Measurements from ENCODE around the gene TENM3.

The TENM3 gene

DNA sequence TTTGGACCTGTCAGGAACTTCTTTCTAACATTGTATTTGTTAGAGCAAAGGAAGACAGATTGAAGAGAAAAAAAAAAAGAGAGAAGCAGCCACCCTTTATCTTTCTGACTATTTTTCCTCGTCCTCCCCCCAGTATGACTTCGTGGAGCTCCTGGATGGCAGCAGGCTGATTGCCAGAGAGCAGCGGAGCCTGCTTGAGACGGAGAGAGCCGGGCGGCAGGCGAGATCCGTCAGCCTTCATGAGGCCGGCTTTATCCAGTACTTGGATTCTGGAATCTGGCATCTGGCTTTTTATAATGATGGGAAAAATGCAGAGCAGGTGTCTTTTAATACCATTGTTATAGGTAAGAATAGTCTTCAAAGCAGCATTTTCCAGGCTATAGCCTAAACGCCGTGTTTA, 436.3 kb downstream of the TENM3 start:
- H3K4me3 ChIP-seq (replicated peaks in 1 of 2; ENCODE audit: low read depth in 2 of 2, low read length in 2 of 2) = no peak overlapping the region
- DNase-seq (ENCODE audit: low read depth in 2 of 2) = no peak
- TF ChIP-seq, protein P1, sequence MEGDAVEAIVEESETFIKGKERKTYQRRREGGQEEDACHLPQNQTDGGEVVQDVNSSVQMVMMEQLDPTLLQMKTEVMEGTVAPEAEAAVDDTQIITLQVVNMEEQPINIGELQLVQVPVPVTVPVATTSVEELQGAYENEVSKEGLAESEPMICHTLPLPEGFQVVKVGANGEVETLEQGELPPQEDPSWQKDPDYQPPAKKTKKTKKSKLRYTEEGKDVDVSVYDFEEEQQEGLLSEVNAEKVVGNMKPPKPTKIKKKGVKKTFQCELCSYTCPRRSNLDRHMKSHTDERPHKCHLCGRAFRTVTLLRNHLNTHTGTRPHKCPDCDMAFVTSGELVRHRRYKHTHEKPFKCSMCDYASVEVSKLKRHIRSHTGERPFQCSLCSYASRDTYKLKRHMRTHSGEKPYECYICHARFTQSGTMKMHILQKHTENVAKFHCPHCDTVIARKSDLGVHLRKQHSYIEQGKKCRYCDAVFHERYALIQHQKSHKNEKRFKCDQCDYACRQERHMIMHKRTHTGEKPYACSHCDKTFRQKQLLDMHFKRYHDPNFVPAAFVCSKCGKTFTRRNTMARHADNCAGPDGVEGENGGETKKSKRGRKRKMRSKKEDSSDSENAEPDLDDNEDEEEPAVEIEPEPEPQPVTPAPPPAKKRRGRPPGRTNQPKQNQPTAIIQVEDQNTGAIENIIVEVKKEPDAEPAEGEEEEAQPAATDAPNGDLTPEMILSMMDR (IDR thresholded peaks at IDR 0.05; ENCODE audit: low read depth, low read length) = no peak

DNA sequence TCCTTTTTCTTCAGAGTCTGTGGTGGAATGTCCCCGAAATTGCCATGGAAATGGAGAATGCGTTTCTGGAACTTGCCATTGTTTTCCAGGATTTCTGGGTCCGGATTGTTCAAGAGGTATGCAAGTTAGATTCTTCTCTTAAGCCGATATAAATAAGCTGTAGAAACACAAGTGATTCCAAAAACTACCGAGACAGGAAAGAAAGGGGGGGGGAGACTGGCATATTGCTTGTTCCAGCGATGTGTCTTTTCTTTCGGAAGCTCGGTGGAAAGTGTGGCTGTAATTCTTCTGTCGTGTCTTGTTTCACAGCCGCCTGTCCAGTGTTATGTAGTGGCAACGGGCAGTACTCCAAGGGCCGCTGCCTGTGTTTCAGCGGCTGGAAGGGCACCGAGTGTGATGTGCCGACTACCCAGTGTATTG, 437.0 kb downstream of the TENM3 start:
- no peak overlapping the region for H3K4me3 ChIP-seq (replicated peaks in 1 of 2; ENCODE audit: low read depth in 2 of 2, low read length in 2 of 2)
- TF ChIP-seq, protein P1 (IDR thresholded peaks at IDR 0.05; ENCODE audit: low read depth, low read length) = no peak
- DNase-seq (ENCODE audit: low read depth in 2 of 2) = no peak

DNA sequence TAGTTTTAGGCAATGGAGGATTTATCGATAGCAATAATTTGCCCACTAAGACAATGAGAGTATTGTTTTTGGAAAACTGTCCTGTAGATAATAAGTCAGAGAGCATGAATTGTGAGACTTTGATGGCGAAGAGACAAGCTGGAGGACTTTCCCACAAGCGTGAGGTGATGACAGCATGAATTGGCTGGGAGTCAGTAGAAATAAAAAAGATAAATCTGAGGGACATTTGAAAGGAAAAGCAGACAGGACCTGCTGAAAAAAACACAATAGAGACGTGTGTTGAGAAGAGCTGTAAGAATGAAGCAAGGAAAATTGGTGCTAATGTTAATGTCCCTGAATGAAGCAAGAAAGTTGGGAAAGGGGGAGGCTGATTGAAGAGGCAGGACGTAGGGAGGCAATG, 440.5 kb downstream of the TENM3 start:
- TF ChIP-seq, protein P1 (IDR thresholded peaks at IDR 0.05; ENCODE audit: low read depth, low read length) = no peak
- DNase-seq (ENCODE audit: low read depth in 2 of 2) = peak in 1 of 2 donors; percentile 45

DNA sequence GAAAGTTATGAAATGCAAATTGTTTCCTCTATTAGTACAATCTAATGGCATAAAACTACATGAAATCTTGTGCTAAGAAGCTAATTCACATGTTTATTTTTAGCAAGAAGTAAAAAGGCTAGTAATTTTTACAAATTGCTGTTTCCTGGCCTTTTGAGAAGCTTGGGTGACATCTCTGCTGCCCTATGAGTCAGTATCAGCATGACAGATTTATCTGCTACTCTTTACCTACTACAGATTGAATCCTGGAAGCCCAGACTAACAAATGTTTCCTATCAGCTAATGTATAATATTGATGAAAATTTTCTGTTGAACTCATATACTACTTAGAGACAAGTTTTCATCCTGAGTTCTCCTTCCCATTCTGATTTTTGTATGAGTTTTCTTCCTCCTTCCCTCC, 441.6 kb downstream of the TENM3 start:
- no peak for DNase-seq (ENCODE audit: low read depth in 2 of 2)
- TF ChIP-seq, protein P1 (IDR thresholded peaks at IDR 0.05; ENCODE audit: low read depth, low read length) = no peak
- H3K4me3 ChIP-seq (replicated peaks in 1 of 2; ENCODE audit: low read depth in 2 of 2, low read length in 2 of 2) = no peak overlapping the region

More for the DNA sequence above, 440.5 kb downstream of the TENM3 start:
- no peak overlapping the region for H3K4me3 ChIP-seq (replicated peaks in 1 of 2; ENCODE audit: low read depth in 2 of 2, low read length in 2 of 2)

DNA sequence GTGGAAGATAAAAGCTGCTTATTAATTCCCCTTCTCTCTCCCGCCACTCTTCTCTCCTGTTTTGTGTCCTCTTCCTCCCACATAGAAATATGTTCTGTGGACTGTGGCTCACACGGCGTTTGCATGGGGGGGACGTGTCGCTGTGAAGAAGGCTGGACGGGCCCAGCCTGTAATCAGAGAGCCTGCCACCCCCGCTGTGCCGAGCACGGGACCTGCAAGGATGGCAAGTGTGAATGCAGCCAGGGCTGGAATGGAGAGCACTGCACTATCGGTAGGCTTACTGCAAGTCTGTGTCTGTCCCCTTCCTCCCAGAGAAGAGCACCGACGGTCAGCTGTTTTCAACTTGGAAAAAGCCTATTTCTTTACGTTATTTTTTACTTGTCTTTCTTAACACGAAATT, 444.9 kb downstream of the TENM3 start:
- no peak for DNase-seq (ENCODE audit: low read depth in 2 of 2)
- TF ChIP-seq, protein P1 (IDR thresholded peaks at IDR 0.05; ENCODE audit: low read depth, low read length) = no peak
- H3K4me3 ChIP-seq (replicated peaks in 1 of 2; ENCODE audit: low read depth in 2 of 2, low read length in 2 of 2) = no peak overlapping the region

DNA sequence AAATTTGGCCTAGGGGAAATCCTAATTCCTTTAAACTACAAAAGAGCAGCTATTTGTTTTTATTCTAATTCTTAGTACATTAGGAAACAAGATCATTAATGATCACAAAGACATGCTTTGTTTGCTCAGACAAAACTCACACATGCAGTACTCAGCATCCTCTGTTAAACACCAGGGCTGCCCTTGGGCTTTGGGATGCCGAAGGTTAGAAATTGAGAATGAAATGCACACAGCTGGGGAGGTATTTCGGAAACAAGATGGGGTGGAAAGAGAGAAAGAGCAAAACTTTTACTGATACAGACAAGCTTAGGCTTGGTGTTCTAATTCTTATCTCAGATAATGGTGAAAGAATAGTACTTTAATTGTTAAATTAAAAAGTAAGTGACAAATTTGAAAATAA, 451.3 kb downstream of the TENM3 start:
- TF ChIP-seq, protein P1 (IDR thresholded peaks at IDR 0.05; ENCODE audit: low read depth, low read length) = no peak
- no peak overlapping the region for H3K4me3 ChIP-seq (replicated peaks in 1 of 2; ENCODE audit: low read depth in 2 of 2, low read length in 2 of 2)
- DNase-seq (ENCODE audit: low read depth in 2 of 2) = no peak

DNA sequence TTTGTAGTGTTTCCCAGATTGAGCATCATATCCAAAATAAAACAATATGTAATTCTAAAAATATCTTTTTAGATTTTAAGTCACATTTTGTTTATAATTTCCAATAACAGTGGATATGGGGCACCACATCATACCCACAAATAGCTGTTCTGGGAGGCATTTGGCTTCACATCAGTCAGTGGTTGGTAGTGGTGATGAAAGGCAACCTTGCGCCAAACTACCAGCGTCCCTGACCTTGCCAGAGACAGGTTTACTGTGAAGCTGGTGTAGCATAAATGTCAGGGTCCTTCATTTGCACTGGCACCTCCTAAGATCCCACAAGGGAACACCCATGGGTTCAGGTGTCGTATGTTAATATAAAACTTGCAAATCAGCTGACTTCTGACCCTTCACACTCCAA, 451.8 kb downstream of the TENM3 start:
- no peak for DNase-seq (ENCODE audit: low read depth in 2 of 2)
- H3K4me3 ChIP-seq (replicated peaks in 1 of 2; ENCODE audit: low read depth in 2 of 2, low read length in 2 of 2) = no peak overlapping the region
- TF ChIP-seq, protein P1 (IDR thresholded peaks at IDR 0.05; ENCODE audit: low read depth, low read length) = no peak
